Suprapubic skin (tissue), 3 donors: ENCODE results near the gene OIT3.

Experiments
- CTCF ChIP-seq, 2 donors: fragments of 200-600 bp in 1 of 2; fragments of 450-650 bp in 1 of 2; sonication (generic) in 1 of 2; IDR thresholded peaks; one replicate each; pipeline ENCODE4 v1.5.1; 2016 to 2019; ENCODE audit warnings: antibody characterized with exemption in 2 of 2, mild to moderate bottlenecking in 1 of 2, moderate library complexity in 1 of 2
- EP300 ChIP-seq: sonication (generic); formaldehyde crosslinking; IDR thresholded peaks from one replicate; pipeline ENCODE4 v1.6.1; 2017; ENCODE audit warnings: antibody characterized with exemption
- POLR2A ChIP-seq, 2 donors: fragments of 450-650 bp; IDR thresholded peaks; one replicate each; pipeline ENCODE4 v1.6.1; 2017; ENCODE audit warnings: antibody characterized with exemption in 2 of 2, mild to moderate bottlenecking in 2 of 2, moderate library complexity in 2 of 2

GRCh38 chr10:72930276-72930675 is 36.7 kb downstream of the OIT3 start:
- TF ChIP-seq CTCF (IDR thresholded peaks at IDR 0.05) (no peak), POLR2A (IDR thresholded peaks at IDR 0.05) (no peak), EP300 (no peak)
